Stomach (tissue), 9 donors: ENCODE results near the gene PHACTR3. TPM values are rescaled to one million over a fixed set of nuclear protein-coding genes. Genes with fewer than 3 reads are reported as not detected.

Experiments
- DNase-seq, 2 donors: peaks; one replicate each; pipeline versions ENCODE4 v3.0.0 to v3.0.0-alpha.2; 2013 to 2019
- H3K27ac ChIP-seq, 5 donors: fragments of 200-600 bp in 4 of 5; sonication (generic) in 4 of 5; one replicate each; pipeline ENCODE4 v1.5.1; 2013 to 2019; ENCODE audit warnings: mild to moderate bottlenecking in 1 of 5, moderate library complexity in 1 of 5
- H3K27me3 ChIP-seq, 3 donors: fragments of 200-600 bp; sonication (generic); one replicate each; pipeline ENCODE4 v1.5.1; 2017 to 2019; ENCODE audit warnings: mixed run types in 1 of 3
- H3K36me3 ChIP-seq, 4 donors: fragments of 200-600 bp; sonication (generic); 1 replicate in 3 of 4; 2 replicates in 1 of 4; pipeline ENCODE4 v1.5.1; 2016 to 2019
- H3K4me1 ChIP-seq, 4 donors: fragments of 200-600 bp; sonication (generic); one replicate each; pipeline ENCODE4 v1.5.1; 2016 to 2019
- H3K4me3 ChIP-seq, 4 donors: fragments of 200-600 bp; sonication (generic) in 3 of 4; one replicate each; pipeline ENCODE4 v1.5.1; 2016 to 2019; ENCODE audit warnings: mild to moderate bottlenecking in 1 of 4
- H3K9me3 ChIP-seq, 4 donors: fragments of 200-600 bp; sonication (generic); one replicate each; pipeline ENCODE4 v1.5.1; 2016 to 2019
- EP300 ChIP-seq: sonication (generic); formaldehyde crosslinking; IDR thresholded peaks from one replicate; pipeline ENCODE4 v1.6.1; 2017; ENCODE audit warnings: antibody characterized with exemption
- POLR2A ChIP-seq, 4 donors: fragments of 450-650 bp; IDR thresholded peaks; one replicate each; pipeline ENCODE4 v1.6.1; 2016; ENCODE audit warnings: antibody characterized with exemption in 4 of 4, control low read depth in 2 of 4, mild to moderate bottlenecking in 1 of 4, moderate library complexity in 1 of 4
- POLR2AphosphoS5 ChIP-seq, 3 donors: sonication (generic); formaldehyde crosslinking; IDR thresholded peaks; one replicate each; pipeline ENCODE4 v1.6.1; 2016; ENCODE audit warnings: antibody characterized with exemption in 3 of 3
- WGBS, 5 donors: extraction: QIAGEN DNeasy Blood & Tissue Kit in 3 of 5; methylation state at CpG; one replicate each; pipeline versions ENCODE4 v1.1.5 to v1.1.7; 2013 to 2018; 5-methylcytosine and 5-hydroxymethylcytosine counted together
- intact Hi-C: fragments of 100-400 bp; cut with DNase I; formaldehyde crosslinking; loops from one replicate; pipeline ENCODE4 v1.15.1; 2023; ENCODE audit warnings: low total_unique reads
- polyA plus RNA-seq, 3 donors: library from polyadenylated mRNA; stranded (reverse); fragments of 200-250 nt; gene quantifications; one replicate each; pipeline ENCODE4 v1.2.3, GENCODE V29; 2013
- total RNA-seq, 5 donors: library from RNA; depleted of rRNA; stranded (reverse); fragments of >200 nt; gene quantifications; one replicate each; pipeline versions ENCODE4 v1.1.0 to v1.2.3, GENCODE V29; 2014 to 2016
- TF ChIP-seq, protein P1 (sequence below), 7 experiments: fragments of 450-650 bp in 4 of 7; fragments of 200-600 bp in 3 of 7; sonication (generic) in 3 of 7; IDR thresholded peaks; one replicate each; pipeline ENCODE4 v1.5.1; 2016 to 2019; ENCODE audit warnings: antibody characterized with exemption in 7 of 7, control low read depth in 2 of 7, mild to moderate bottlenecking in 1 of 7
- donor health status: healthy with polysubstance abuse.
- donor health status: Bipolar disorder and iron deficiency.
- donor health status: healthy.

The PHACTR3 gene
- total and polyA plus RNA-seq, 8 donors: 0.55 to 3.7 (median 3.2) TPM; not detected in 3

DNA sequence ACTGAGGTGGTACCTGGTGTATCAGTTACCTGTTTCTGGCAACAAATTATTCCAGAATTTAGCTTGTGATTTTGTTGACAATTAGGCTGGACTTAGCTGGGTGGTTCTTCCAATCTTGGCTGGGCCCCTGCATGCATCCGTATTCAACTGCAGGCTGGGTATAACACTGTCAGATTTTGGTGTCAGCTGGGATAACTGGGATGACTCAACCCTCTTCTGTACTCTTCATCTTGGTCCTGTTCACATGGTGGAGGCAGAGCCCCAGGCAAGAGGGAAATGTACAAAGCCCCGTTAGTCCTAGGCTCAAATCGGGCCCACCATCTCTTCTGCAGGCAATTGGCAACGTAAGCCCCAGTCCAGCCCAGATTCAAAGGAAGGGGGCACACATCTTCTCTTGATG is 89.2 kb downstream of the PHACTR3 start:
- TF ChIP-seq, protein P1, sequence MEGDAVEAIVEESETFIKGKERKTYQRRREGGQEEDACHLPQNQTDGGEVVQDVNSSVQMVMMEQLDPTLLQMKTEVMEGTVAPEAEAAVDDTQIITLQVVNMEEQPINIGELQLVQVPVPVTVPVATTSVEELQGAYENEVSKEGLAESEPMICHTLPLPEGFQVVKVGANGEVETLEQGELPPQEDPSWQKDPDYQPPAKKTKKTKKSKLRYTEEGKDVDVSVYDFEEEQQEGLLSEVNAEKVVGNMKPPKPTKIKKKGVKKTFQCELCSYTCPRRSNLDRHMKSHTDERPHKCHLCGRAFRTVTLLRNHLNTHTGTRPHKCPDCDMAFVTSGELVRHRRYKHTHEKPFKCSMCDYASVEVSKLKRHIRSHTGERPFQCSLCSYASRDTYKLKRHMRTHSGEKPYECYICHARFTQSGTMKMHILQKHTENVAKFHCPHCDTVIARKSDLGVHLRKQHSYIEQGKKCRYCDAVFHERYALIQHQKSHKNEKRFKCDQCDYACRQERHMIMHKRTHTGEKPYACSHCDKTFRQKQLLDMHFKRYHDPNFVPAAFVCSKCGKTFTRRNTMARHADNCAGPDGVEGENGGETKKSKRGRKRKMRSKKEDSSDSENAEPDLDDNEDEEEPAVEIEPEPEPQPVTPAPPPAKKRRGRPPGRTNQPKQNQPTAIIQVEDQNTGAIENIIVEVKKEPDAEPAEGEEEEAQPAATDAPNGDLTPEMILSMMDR (IDR thresholded peaks at IDR 0.05): no peak
- TF ChIP-seq POLR2A (IDR thresholded peaks at IDR 0.05) (no peak), POLR2AphosphoS5 (IDR thresholded peaks at IDR 0.05) (no peak)
- Histone ChIP-seq H3K9me3 (peaks cover 0 to 5% (median 0%) of the 10 kb centered on the region in 4 donors), H3K36me3 (no peaks in the 10 kb centered on the region), H3K27me3 (peaks cover 0 to 48% (median 0%) of the 10 kb centered on the region in 3 donors), H3K4me1 (no peaks in the 10 kb centered on the region), H3K27ac (no peak overlapping the region), H3K4me3 (no peak overlapping the region)
- WGBS, 5 donors: 75 to 89% (median 85%) methylated on average over 4 of the region's 4 CpGs
- intact Hi-C loops: no loop called here
- DNase-seq: no peak

DNA sequence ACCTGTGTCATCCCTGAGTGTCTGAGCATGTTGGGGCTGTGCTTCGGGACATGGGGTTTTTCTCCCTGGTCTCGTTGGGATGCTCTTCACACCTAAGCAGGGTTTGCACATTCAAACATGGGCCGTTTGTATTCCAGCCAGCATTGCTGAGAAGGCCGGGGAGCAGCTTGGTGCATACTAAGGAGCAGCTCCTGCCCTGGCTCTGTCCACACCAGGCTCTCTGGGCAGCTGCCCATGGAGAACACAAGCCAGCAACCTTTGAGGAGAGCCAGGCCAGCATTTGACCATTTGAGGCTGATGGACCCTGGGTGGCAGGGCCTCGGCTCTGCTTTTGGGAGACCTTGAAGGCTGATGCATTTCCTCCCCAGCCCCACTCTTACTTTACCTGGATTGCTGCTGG is 92.1 kb downstream of the PHACTR3 start:
- Histone ChIP-seq H3K36me3 (no peaks in the 10 kb centered on the region), H3K27me3 (peaks cover 0 to 35% (median 0%) of the 10 kb centered on the region in 3 donors), H3K9me3 (no peaks in the 10 kb centered on the region), H3K4me3 (no peak overlapping the region), H3K4me1 (no peaks in the 10 kb centered on the region), H3K27ac (no peak overlapping the region)
- WGBS, 5 donors: 58 to 88% (median 69%) methylated on average over 2 to 5 of the region's 5 CpGs
- TF ChIP-seq POLR2A (IDR thresholded peaks at IDR 0.05): no peak
- TF ChIP-seq EP300: no peak
- TF ChIP-seq, protein P1 (IDR thresholded peaks at IDR 0.05): no peak
- no peak for TF ChIP-seq POLR2AphosphoS5 (IDR thresholded peaks at IDR 0.05)
- intact Hi-C loops: no loop called here
- no peak for DNase-seq

DNA sequence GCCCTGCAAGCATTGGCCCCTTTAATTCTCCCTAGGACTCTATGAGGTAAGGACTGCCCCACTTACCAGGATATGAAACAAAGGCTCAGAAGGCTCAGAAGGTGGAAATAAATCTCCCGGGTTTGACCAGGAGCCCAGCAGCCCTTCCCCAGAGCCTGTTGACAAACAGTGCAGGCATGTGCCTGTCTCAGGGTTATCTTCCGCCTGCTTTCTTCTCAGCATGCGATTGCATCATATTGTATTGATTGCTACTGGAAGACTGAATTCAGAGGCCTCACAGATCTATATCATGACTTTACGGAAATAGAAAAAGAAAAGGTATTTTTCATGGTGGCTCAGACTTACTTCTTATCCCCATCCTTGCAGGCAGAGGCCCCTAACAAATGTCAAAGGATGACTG is 92.7 kb downstream of the PHACTR3 start:
- no peak overlapping the region for H3K4me3 ChIP-seq
- intact Hi-C loops: no loop called here
- WGBS, 5 donors: 73 to 79% (median 74%) methylated on average over 4 of the region's 4 CpGs
- no peaks in the 10 kb centered on the region for H3K36me3 ChIP-seq
- H3K27me3 ChIP-seq: peaks cover 0 to 40% (median 0%) of the 10 kb centered on the region in 3 donors
- H3K4me1 ChIP-seq: no peaks in the 10 kb centered on the region
- H3K9me3 ChIP-seq: no peaks in the 10 kb centered on the region
- TF ChIP-seq, protein P1 (IDR thresholded peaks at IDR 0.05): no peak
- TF ChIP-seq EP300: no peak
- TF ChIP-seq POLR2AphosphoS5 (IDR thresholded peaks at IDR 0.05): no peak
- no peak for TF ChIP-seq POLR2A (IDR thresholded peaks at IDR 0.05)
- DNase-seq: no peak
- H3K27ac ChIP-seq: no peak overlapping the region

DNA sequence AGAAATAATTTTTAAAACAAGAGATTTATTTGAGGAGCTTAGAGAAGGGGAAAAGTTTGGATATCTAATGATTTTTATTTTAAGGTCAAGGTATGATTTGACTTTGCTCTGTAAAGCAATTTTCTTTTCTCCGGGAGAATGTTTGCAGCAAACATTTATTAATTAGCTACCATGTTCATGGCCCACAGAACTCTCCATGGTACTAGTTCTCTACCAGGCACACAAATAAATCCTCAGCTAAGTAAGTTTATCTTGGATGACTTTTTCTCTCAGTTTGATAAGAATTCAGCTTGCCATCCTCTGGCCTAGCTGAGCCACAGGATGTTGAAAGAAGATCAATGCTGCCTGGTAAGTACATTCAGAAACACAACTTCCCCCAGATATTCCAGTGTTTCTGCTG is 94.3 kb downstream of the PHACTR3 start:
- no peaks in the 10 kb centered on the region for H3K4me1 ChIP-seq
- WGBS, 5 donors: 41 to 74% (median 58%) methylated on average over 1 of the region's 1 CpG
- DNase-seq: no peak
- H3K4me3 ChIP-seq: no peak overlapping the region
- peaks cover 0 to 45% (median 0%) of the 10 kb centered on the region in 3 donors for H3K27me3 ChIP-seq
- no peak for TF ChIP-seq EP300
- TF ChIP-seq POLR2A (IDR thresholded peaks at IDR 0.05): no peak
- no peak for TF ChIP-seq POLR2AphosphoS5 (IDR thresholded peaks at IDR 0.05)
- TF ChIP-seq, protein P1 (IDR thresholded peaks at IDR 0.05): no peak
- H3K36me3 ChIP-seq: no peaks in the 10 kb centered on the region
- no peaks in the 10 kb centered on the region for H3K9me3 ChIP-seq
- intact Hi-C loops: no loop called here
- H3K27ac ChIP-seq: no peak overlapping the region
